Fibroblast of lung (primary cell): Measurements from ENCODE around the gene GUCY2C. TPM values are rescaled to one million over a fixed set of nuclear protein-coding genes. Genes with fewer than 3 reads are reported as not detected.

Experiments
- DNase-seq, 2 donors: peaks; one replicate each; pipeline versions ENCODE4 v3.0.0 to v3.0.0-alpha.2; 2010; ENCODE audit warnings: low read depth in 2 of 2
- H2AFZ ChIP-seq: 2 replicates; pipeline ENCODE4 v1.5.1; 2012; ENCODE audit warnings: low read length, control low read depth, inconsistent platforms
- H3K27ac ChIP-seq: 2 replicates; pipeline ENCODE4 v1.5.1; 2011; ENCODE audit warnings: low read length, control low read depth; ENCODE audit not compliant: insufficient read depth
- H3K27me3 ChIP-seq: 2 replicates; pipeline ENCODE4 v1.5.1; 2011; ENCODE audit warnings: mild to moderate bottlenecking, low read length; ENCODE audit not compliant: control insufficient read depth, insufficient read depth
- H3K36me3 ChIP-seq: 2 replicates; pipeline ENCODE4 v1.5.1; 2011; ENCODE audit warnings: low read length; ENCODE audit not compliant: control insufficient read depth, insufficient read depth
- H3K4me1 ChIP-seq: 2 replicates; pipeline ENCODE4 v1.5.1; 2011; ENCODE audit warnings: low read length; ENCODE audit not compliant: control insufficient read depth, insufficient read depth; ENCODE audit errors: extremely low read depth
- H3K4me2 ChIP-seq: 2 replicates; pipeline ENCODE4 v1.5.1; 2011; ENCODE audit warnings: low read length, control low read depth; ENCODE audit not compliant: insufficient read depth; ENCODE audit errors: extremely low read depth
- H3K4me3 ChIP-seq, 4 experiments: fragments of 200-600 bp in 1 of 4; sonication (generic) in 1 of 4; replicated peaks in 1 of 4; 2 replicates each; pipeline ENCODE4 v1.5.1; 2011 to 2016; ENCODE audit warnings: low read length in 4 of 4, low read depth in 3 of 4, mild to moderate bottlenecking in 3 of 4, control low read depth in 2 of 4, inconsistent platforms in 1 of 4, mixed read lengths in 1 of 4; ENCODE audit not compliant: insufficient read depth in 1 of 4; ENCODE audit errors: control extremely low read depth in 1 of 4
- H3K79me2 ChIP-seq: 2 replicates; pipeline ENCODE4 v1.5.1; 2012; ENCODE audit warnings: mild to moderate bottlenecking, low read length, inconsistent platforms; ENCODE audit not compliant: control insufficient read depth, insufficient read depth
- H3K9ac ChIP-seq: 2 replicates; pipeline ENCODE4 v1.5.1; 2011; ENCODE audit warnings: mild to moderate bottlenecking, low read length, control low read depth; ENCODE audit not compliant: insufficient read depth
- H3K9me3 ChIP-seq: 2 replicates; pipeline ENCODE4 v1.5.1; 2012; ENCODE audit warnings: low read depth, low read length; ENCODE audit not compliant: control insufficient read depth, insufficient read depth
- H4K20me1 ChIP-seq: 2 replicates; pipeline ENCODE4 v1.5.1; 2011; ENCODE audit warnings: low read length; ENCODE audit not compliant: control insufficient read depth, insufficient read depth; ENCODE audit errors: extremely low read depth
- CTCF ChIP-seq, 2 donors: IDR thresholded peaks in 1 of 2; conservative IDR thresholded peaks in 1 of 2; 1 replicate in 1 of 2; 2 replicates in 1 of 2; pipeline ENCODE4 v1.5.1; 2011 to 2012; ENCODE audit warnings: low read length in 2 of 2, control low read depth in 1 of 2, inconsistent platforms in 1 of 2, low read depth in 1 of 2, mild to moderate bottlenecking in 1 of 2
- EZH2 ChIP-seq: IDR thresholded peaks from 2 replicates; pipeline ENCODE4 v1.5.1; 2012; ENCODE audit warnings: low read length, control low read depth, mild to moderate bottlenecking; ENCODE audit errors: missing control alignments
- polyA plus RNA-seq, 2 donors: library from polyadenylated mRNA; depleted of rRNA in 1 of 2; stranded (reverse) in 1 of 2; unstranded in 1 of 2; fragments of >200 nt; gene quantifications; 2 replicates each; pipeline ENCODE4 v1.2.1, GENCODE V29; 2011 to 2012; ENCODE audit warnings: missing spikeins in 1 of 2
- total RNA-seq: library from RNA; depleted of rRNA; stranded (reverse); fragments of >200 nt; gene quantifications from 2 replicates; pipeline ENCODE4 v1.2.1, GENCODE V29; 2014

Gene GUCY2C
- total and polyA plus RNA-seq, 2 donors (not counting 1 experiment from before 2014, with no cell fraction given): 0.02 TPM; not detected in 1

DNA sequence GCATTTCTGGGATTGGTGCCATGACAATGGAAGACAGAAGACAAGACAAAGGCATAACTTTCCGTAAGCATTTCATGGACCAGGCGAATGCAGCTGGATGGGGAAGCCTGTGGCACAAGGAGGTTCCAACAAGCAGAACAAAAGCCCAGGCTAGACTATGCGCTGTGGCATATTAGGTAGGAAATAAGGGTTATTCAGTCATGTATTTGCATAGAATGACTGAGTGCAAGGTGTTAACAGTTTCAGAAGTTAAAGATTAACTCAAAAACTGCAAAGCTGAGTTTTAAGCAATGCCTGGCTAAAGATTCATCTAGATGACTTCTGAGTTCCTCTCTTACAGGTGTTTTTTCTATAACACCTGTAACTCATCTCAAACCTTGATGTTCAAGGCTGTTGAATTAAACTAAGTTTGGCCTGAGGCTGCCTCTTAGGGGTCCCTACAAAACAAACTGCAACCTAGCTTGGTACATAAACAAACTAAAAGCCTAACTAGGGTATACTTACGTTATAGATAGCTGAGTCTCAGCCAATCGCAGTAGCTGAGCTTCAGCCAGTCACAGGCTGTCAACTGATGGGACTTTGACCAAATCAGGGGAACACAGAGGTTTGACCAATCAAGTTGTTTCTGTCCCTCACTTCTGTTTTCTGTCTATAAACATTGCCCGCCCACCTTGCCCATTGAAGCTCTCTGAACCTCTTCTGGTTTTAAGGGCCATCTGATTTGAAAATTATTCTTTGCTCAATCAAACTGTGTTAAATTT lies 76.5 kb downstream of the GUCY2C start:
- H3K27me3 ChIP-seq: no peaks in the 10 kb centered on the region
- DNase-seq: no peak
- no peaks in the 10 kb centered on the region for H3K4me1 ChIP-seq

DNA sequence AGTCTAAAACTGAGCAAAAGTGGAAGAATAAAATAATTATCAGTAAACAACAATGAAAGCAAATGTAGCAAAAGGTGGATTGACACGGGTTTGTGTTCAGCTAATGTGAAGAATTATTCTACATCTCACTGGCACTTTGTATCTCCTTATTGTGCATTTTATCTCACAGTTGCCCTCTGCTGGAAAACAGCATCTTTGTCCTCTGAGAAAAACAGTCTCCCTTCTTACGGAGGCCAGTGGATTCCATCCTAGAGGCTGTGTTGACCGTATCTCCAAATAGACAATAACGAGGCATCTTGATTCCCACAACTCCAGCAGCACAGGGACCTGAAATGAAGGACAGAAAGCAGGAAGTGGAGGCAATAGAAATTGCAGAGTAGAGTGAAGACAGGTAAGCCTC lies 77.4 kb downstream of the GUCY2C start:
- no peak overlapping the region for H3K27ac ChIP-seq
- DNase-seq: peak; percentile 13 to 33
- H3K9ac ChIP-seq: no peak overlapping the region
- no peaks in the 10 kb centered on the region for H3K27me3 ChIP-seq
- H2AFZ ChIP-seq: no peak overlapping the region
- H3K79me2 ChIP-seq: no peaks in the 10 kb centered on the region
- H3K36me3 ChIP-seq: no peaks in the 10 kb centered on the region
- H3K4me1 ChIP-seq: no peaks in the 10 kb centered on the region
- TF ChIP-seq EZH2: no peak
- peak; percentile 40 to 50 for TF ChIP-seq CTCF (conservative IDR thresholded peaks at IDR 0.05 in 1 of 2, IDR thresholded peaks at IDR 0.05 in 1 of 2; ENCODE audit: low read depth in 1 of 2, low read length in 2 of 2)
- H3K4me3 ChIP-seq: no peak overlapping the region
- H3K9me3 ChIP-seq: no peaks in the 10 kb centered on the region
- H3K4me2 ChIP-seq: no peak overlapping the region
- H4K20me1 ChIP-seq: no peaks in the 10 kb centered on the region

More for the DNA sequence above, 76.5 kb downstream of the GUCY2C start:
- Histone ChIP-seq H3K27ac (no peak overlapping the region), H3K9ac (no peak overlapping the region), H3K79me2 (no peaks in the 10 kb centered on the region), H3K36me3 (no peaks in the 10 kb centered on the region), H3K9me3 (no peaks in the 10 kb centered on the region), H4K20me1 (no peaks in the 10 kb centered on the region), H2AFZ (no peak overlapping the region), H3K4me3 (no peak overlapping the region), H3K4me2 (no peak overlapping the region)
- TF ChIP-seq CTCF (conservative IDR thresholded peaks at IDR 0.05 in 1 of 2, IDR thresholded peaks at IDR 0.05 in 1 of 2; ENCODE audit: low read depth in 1 of 2, low read length in 2 of 2): no peak
- no peak for TF ChIP-seq EZH2

DNA sequence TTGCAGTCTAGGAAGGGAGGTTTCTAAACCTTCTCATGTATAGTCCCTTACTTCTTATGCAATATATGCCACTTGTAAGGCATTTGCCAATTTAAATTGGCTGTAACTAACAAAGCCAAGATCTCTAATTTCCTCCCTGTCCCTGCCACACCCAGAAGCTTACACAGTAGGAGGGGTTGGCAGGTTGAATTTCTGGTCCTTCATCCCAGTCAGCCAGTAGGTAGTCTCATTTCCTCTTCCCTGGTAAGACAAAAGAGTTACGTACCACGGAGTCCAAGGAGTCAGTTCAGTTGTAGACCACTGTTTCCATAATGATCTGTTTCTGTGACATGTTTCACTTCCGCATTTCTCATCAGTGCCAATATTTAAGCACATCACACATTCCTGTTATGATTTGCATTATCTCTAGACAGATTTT lies 81.7 kb downstream of the GUCY2C start:
- TF ChIP-seq CTCF (conservative IDR thresholded peaks at IDR 0.05 in 1 of 2, IDR thresholded peaks at IDR 0.05 in 1 of 2; ENCODE audit: low read depth in 1 of 2, low read length in 2 of 2): no peak
- no peak for TF ChIP-seq EZH2
- Histone ChIP-seq H3K4me1 (no peaks in the 10 kb centered on the region), H3K27ac (no peak overlapping the region), H3K9ac (no peak overlapping the region), H2AFZ (no peak overlapping the region), H4K20me1 (no peaks in the 10 kb centered on the region), H3K79me2 (no peaks in the 10 kb centered on the region), H3K36me3 (no peaks in the 10 kb centered on the region), H3K4me2 (no peak overlapping the region), H3K9me3 (no peaks in the 10 kb centered on the region), H3K4me3 (no peak overlapping the region), H3K27me3 (no peaks in the 10 kb centered on the region)
- DNase-seq: no peak
